Osteocyte (in vitro differentiated cells): ENCODE results near the gene MAP3K3. TPM values are rescaled to one million over a fixed set of nuclear protein-coding genes. Genes with fewer than 3 reads are reported as not detected.

ENCODE experiments used
- DNase-seq: peaks from one replicate; pipeline ENCODE4 v3.0.0; 2021; ENCODE audit warnings: mixed read lengths; ENCODE audit not compliant: unreplicated experiment; ENCODE audit errors: extremely low spot score
- H3K27ac Mint-ChIP-seq: one replicate; pipeline ENCODE4 v1.8.0; 2021; ENCODE audit warnings: mild to moderate bottlenecking, mixed read lengths; ENCODE audit not compliant: unreplicated experiment
- H3K27me3 Mint-ChIP-seq: one replicate; pipeline ENCODE4 v1.8.0; 2021; ENCODE audit warnings: mixed read lengths; ENCODE audit not compliant: unreplicated experiment
- H3K36me3 Mint-ChIP-seq: one replicate; pipeline ENCODE4 v1.8.0; 2021; ENCODE audit warnings: mixed read lengths; ENCODE audit not compliant: unreplicated experiment
- H3K4me1 Mint-ChIP-seq: one replicate; pipeline ENCODE4 v1.8.0; 2021; ENCODE audit warnings: mixed read lengths; ENCODE audit not compliant: unreplicated experiment
- H3K4me3 Mint-ChIP-seq: one replicate; pipeline ENCODE4 v1.8.0; 2021; ENCODE audit warnings: mild to moderate bottlenecking, moderate library complexity, mixed read lengths; ENCODE audit not compliant: unreplicated experiment
- H3K9me3 Mint-ChIP-seq: one replicate; pipeline ENCODE4 v1.8.0; 2021; ENCODE audit warnings: mixed read lengths; ENCODE audit not compliant: unreplicated experiment
- total RNA-seq: library from RNA; stranded (reverse); gene quantifications from 2 replicates; pipeline ENCODE4 v1.2.1, GENCODE V29; 2021
- TF ChIP-seq, protein P1 (sequence below): fragments of 200-600 bp; sonication (generic); IDR thresholded peaks from 2 replicates; pipeline ENCODE4 v1.5.0; 2021; ENCODE audit warnings: antibody characterized with exemption, mild to moderate bottlenecking, moderate library complexity

MAP3K3 gene
- total RNA-seq, 1 donor from 2014 or later: 41.0 TPM

DNA sequence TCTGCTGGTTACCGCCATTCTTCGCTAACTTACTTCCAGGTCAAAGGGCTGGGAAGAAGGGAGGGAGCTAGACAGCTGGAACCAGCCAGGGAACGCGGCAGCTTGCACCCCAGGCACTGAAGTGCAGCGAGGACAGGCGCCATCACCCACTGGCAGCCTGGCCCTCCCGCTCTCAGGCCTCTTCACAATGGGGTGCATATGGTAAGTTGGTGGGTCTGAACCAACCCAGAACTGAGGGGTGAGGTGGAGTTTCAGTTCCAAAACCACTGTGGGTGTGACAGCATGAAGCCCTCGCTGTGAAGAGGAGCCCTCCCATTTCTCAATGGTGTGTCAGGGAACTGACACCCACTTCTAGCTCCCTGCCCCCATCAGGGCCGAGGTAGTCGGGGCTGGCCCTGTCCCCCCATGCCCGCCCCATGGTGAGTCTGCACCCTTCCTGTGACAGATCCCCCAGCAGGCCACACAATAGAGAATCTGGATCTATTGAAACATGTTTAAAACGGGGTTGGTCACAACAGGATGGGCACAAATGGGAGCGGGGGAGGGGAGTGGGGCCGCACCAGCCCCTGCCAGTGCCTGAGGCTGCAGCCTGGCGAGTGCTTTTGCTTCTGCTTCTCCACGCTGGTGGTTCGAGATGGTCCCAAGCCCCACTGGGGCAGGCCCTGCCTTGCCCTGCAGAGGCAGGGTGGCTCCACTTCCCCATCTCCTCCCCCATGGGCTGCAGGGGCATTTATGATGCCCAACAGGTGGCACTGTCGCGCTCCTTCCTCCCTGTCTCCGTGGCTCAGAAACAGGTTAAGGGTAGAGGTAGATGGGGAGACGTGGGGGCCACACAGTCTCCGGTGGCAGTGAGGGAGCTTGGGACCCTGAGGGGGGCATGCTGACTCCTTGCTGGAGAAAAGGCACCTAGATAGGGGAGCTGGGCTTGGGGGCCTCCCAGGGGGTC, 75.4 kb downstream of the MAP3K3 start:
- DNase-seq: no peak
- Mint-ChIP-seq H3K4me3 (peak overlapping the region; percentile 45), H3K36me3 (peaks cover 3% of the 10 kb centered on the region), H3K4me1 (peaks cover 28% of the 10 kb centered on the region), H3K9me3 (no peaks in the 10 kb centered on the region), H3K27ac (peak overlapping the region; percentile 47), H3K27me3 (no peaks in the 10 kb centered on the region)
- TF ChIP-seq, protein P1, sequence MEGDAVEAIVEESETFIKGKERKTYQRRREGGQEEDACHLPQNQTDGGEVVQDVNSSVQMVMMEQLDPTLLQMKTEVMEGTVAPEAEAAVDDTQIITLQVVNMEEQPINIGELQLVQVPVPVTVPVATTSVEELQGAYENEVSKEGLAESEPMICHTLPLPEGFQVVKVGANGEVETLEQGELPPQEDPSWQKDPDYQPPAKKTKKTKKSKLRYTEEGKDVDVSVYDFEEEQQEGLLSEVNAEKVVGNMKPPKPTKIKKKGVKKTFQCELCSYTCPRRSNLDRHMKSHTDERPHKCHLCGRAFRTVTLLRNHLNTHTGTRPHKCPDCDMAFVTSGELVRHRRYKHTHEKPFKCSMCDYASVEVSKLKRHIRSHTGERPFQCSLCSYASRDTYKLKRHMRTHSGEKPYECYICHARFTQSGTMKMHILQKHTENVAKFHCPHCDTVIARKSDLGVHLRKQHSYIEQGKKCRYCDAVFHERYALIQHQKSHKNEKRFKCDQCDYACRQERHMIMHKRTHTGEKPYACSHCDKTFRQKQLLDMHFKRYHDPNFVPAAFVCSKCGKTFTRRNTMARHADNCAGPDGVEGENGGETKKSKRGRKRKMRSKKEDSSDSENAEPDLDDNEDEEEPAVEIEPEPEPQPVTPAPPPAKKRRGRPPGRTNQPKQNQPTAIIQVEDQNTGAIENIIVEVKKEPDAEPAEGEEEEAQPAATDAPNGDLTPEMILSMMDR: peak; percentile 52

DNA sequence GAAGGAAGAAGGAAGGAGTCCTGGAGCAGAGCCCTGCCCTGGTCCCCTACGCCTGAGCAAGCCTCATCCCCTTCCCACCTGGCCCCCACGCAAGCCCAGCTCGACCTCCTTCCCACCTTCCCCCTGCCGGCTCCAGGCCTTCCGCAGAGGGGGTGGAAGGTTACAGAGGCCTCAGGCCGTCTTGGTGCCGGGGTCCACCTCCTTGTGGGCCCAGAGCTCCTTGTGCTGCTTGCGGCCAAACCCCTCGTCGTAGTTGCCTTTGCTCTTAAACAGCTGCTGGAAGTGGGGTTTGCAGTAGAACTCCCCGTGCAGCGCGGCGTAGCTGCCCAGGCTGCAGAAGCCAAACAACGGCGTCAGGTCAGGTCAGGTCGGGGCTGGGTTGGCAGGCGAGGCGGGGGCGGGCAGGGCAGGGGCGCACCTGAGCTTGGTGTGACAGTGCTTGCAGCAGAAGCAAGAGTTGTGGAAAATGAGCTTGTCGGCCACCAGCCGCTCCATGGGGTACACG, 76.2 kb downstream of the MAP3K3 start:
- Mint-ChIP-seq H3K27me3 (no peaks in the 10 kb centered on the region), H3K4me1 (peaks cover 32% of the 10 kb centered on the region), H3K9me3 (no peaks in the 10 kb centered on the region), H3K4me3 (peak overlapping the region; percentile 77), H3K27ac (no peak overlapping the region), H3K36me3 (peaks cover 10% of the 10 kb centered on the region)
- DNase-seq: no peak
- TF ChIP-seq, protein P1: no peak

DNA sequence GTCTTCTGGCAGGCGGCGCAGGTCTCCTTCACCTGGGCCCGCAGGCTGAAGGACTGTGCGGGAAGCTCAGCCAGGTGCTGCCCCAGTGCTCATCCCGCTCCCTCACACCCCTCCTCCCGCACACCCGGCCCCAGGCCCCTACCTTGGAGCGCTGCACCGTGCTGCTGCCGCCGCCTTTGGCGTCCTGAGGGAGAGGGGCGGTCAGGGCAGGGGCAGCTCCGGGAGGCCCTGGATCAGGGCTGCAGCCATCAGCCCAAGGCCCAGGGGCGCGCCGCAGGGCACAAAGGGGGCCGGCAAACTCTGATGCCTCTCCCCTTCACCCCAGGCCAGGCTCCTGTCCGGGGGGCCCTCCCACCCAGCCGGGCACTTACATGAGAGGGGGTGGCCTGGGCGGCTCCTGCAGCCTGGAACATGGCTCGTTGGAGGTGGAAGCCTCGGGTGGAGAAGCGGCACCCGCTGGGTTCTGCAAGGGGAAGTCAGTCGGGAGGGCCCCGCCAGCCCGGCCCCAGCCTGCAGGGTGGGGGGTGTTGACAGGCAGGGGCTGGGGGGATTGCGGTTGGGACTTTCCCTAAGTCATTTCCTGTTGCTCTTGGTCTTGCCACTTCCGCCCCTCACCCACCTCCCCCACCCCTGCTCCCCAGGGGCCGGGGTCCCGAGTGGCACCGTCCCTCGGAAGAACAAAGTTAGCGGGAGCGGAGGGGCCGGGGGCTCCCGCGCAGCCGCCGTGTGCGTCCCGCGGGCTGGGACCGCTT, 76.8 kb downstream of the MAP3K3 start:
- Mint-ChIP-seq H3K36me3 (peaks cover 13% of the 10 kb centered on the region), H3K27me3 (no peaks in the 10 kb centered on the region), H3K4me3 (peak overlapping the region; percentile 77), H3K9me3 (no peaks in the 10 kb centered on the region), H3K4me1 (peaks cover 34% of the 10 kb centered on the region), H3K27ac (no peak overlapping the region)
- TF ChIP-seq, protein P1: no peak
- no peak for DNase-seq

DNA sequence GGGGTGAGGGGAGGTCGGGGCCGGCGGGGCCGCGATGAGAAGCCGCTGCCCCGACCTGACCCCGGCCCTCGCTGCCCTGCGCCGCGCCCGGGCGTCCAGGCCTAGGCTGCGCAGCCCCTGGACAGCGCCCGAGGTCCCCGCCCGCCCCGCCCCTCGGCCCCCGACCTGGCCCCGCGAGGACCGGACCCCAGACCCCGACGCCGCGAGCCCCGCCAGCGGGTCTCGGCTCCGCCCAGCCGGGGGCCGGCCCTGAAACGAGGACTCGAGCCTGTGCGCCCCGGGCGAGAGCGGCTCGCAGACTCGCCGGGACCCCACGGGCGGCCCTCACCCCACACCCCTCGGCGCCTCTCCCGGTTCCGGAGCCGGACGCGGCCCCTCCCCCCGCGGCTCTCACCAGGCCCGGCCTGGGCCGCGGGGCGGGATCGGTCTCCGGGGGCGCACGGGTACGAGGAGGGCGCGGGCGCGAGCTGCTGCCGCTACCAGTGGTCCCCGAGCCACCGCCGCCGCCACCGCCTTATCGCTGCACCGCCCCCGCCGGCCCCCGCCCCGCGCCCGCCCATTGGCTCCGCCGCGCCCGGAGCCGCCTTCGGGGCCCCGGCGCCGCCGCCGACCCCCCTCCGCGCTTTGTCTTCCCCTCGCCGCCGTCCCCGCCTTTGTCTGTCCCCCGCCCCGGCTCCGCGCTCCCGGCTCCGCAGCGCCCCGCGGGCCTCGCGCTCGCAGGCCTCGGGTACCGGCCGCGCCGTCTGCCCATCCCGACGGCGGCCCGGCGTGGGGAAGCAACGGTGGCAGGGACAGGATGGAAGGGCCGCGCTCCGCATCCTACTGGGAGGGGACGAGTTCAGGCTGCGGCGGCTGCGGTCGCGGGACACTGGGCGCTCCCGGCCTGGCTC, 77.7 kb downstream of the MAP3K3 start, which contains the start of gene LIMD2:
LIMD2 (minus strand) TSS at position 488 of the 890 bp plus-strand sequence. CDS start 827 bp downstream, outside the sequence.
- Mint-ChIP-seq H3K4me1 (peaks cover 31% of the 10 kb centered on the region), H3K4me3 (peak within 1 kb of the TSS; percentile 77)
- no peak for DNase-seq

More for the DNA sequence above, 77.7 kb downstream of the MAP3K3 start, which contains the start of gene LIMD2:
- H3K9me3 Mint-ChIP-seq: no peaks in the 10 kb centered on the region
- H3K36me3 Mint-ChIP-seq: peaks cover 13% of the 10 kb centered on the region
- TF ChIP-seq, protein P1: no peak
- H3K27ac Mint-ChIP-seq: peak within 1 kb of the TSS; percentile 64
- H3K27me3 Mint-ChIP-seq: no peaks in the 10 kb centered on the region
